Mononuclear cell (primary cell): ENCODE data around the gene XPO1. TPM values are rescaled to one million over a fixed set of nuclear protein-coding genes. Genes with fewer than 3 reads are reported as not detected.
"Not testable (repeated sequence)": the region's sequence is repeated elsewhere in the genome, so short reads cannot be mapped to it uniquely, and the experiment has no call there.

Source experiments
- H3K27me3 ChIP-seq: 2 replicates; pipeline ENCODE4 v1.6.0; 2011; ENCODE audit warnings: low read length, control low read depth; ENCODE audit not compliant: insufficient read depth
- H3K4me1 ChIP-seq: 2 replicates; pipeline ENCODE4 v1.5.1; 2011; ENCODE audit warnings: mild to moderate bottlenecking, low read length, control low read depth; ENCODE audit not compliant: insufficient read depth
- H3K4me3 ChIP-seq: 2 replicates; pipeline ENCODE4 v1.5.1; 2011; ENCODE audit warnings: mild to moderate bottlenecking, low read length, moderate library complexity
- H3K9me3 ChIP-seq: 2 replicates; pipeline ENCODE4 v1.5.1; 2011; ENCODE audit warnings: low read depth, mild to moderate bottlenecking, control low read depth, low read length
- total RNA-seq: library from RNA; depleted of rRNA; stranded (reverse); fragments of >200 nt; gene quantifications from one replicate; pipeline ENCODE4 v1.2.3, GENCODE V29; 2012

The XPO1 gene
- total RNA-seq, 1 donor, result 111 TPM

DNA sequence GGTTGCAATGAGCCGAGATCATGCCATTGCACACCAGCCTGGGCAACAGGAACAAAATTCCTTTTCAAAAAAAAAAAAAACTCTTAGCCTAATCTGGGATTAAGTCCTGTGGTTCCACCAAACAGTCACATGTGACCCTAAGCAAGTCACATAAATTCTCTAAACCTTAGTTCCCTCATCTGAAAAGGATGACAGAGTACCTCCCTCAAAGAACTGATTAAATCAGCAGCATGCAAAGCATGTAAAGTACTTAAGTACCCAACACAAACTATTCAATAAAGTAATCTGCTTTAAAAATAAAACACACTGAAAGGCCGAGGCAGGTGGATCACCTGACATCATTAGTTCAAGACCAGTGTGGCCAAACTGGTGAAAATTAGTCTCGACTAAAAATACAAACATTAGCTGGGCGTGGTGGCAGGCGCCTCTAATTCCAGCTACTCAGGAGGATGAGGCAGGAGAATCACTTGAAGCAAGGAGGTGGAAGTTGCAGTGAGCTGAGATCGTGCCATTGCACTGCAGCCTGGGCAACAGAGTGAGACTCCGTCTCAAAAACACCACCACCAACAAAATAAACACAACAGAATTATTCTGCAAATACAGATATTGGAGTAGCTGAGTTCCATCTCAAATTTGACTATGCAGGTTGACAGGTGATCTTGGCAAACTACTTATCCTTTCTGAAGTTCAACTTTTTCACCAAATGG is 74.2 kb downstream of the XPO1 start:
- Histone ChIP-seq H3K4me3 (no peak overlapping the region), H3K27me3 (no peaks in the 10 kb centered on the region), H3K4me1 (peaks cover 63% of the 10 kb centered on the region), H3K9me3 (no peaks in the 10 kb centered on the region)

DNA sequence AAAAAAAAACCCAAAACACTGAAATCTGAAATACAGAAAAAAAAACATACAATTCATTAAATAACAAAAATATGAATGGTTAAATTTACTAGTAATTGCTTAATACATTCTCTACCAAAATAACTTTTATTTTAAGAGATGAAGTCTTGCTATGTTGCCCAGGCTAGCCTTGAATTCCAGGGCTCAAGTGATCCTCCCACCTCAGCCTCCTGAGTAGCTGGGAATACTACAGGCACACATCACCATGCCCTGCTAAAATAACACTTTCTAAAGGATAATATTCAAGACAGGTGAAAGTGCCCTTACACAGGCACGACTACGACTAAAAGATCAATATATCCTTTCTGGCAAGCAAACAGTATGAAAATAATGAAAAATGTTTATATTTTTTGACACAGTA is 76.8 kb downstream of the XPO1 start:
- H3K27me3 ChIP-seq, result no peaks in the 10 kb centered on the region
- peaks cover 64% of the 10 kb centered on the region for H3K4me1 ChIP-seq
- no peak overlapping the region for H3K4me3 ChIP-seq
- no peaks in the 10 kb centered on the region for H3K9me3 ChIP-seq

DNA sequence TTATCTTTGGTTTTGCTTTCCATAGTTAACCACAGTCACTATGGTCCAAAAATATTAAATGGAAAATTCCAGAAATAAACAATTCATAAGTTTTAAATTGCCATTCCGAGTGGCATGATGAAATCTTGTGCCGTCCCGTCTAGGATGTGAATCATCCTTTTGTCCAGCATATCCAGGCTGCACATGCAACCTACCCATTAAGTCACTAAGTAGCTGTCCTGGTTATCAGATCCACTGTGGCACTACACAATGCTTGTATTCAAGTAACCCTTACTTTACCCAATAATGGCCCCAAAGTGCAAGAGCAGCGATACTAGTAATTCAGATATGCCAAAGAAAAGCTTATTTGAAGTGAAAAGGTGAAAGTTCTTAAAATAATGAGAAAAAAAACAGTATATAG is 78.0 kb downstream of the XPO1 start:
- H3K4me3 ChIP-seq, result no peak overlapping the region
- H3K9me3 ChIP-seq, result no peaks in the 10 kb centered on the region
- H3K27me3 ChIP-seq, result no peaks in the 10 kb centered on the region
- H3K4me1 ChIP-seq, result peaks cover 63% of the 10 kb centered on the region

DNA sequence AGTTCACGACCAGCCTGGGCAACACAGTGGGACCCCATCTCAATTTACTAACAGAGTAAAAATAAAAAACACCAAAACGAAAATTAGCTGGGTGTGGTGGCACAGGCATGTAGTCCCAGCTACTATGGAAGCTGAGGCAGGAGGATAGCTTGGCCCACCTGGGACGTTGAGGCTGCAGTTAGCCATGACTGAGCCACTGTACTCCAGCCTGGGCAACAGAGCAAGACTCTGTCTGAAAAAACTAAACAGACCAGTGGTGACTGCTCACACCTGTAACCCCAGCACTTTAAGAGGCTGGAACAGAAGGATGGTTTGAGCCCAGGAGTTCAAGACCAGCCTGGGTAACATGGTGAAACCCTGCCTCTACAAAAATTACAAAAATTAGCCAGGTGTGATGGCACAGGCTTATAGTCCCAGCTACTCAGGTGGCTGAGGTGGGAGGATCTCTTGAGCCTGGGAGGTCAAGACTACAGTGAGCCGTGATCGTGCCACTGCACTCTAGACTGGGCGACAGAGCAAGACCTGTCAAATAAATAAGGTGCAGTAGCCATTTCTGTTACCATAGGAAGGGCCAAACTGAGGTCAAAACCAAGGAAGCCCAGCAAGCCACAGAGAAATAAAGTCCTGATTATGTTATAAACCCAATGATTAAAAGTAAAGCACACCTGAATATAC is 81.3 kb downstream of the XPO1 start:
- H3K4me1 ChIP-seq, result peaks cover 53% of the 10 kb centered on the region
- H3K4me3 ChIP-seq, result no peak overlapping the region
- no peaks in the 10 kb centered on the region for H3K9me3 ChIP-seq
- H3K27me3 ChIP-seq, result no peaks in the 10 kb centered on the region

DNA sequence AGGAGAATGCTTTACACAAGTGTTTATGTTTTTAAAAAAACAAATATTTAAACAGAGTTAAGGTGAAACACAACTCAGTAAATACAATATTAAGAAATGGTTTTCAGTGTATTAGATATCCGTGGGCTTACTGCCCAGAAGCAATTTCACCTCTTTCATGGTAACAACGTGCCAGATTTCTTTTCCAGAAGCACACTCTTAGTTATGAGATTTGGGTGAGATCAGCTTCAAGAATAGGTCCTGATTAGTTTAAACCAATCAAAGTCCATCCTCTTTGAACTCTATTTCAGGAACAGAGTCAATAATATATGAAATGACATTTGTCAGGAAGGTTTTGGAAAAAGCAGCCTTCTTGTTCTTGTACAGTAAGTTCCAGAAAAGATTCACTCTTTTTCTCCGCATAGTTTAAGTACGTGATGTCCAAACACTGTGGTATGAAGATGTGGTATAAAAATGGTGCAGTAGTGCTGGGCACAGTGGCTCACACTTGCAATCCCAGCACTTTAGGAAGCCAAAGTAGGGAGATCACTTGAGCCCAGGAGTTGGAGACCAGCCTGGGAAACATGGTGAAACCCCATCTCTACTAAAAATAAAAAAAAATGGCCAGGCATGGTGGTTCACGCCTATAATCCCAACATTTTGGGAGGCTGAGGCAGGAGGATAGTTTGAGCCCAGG is 81.9 kb downstream of the XPO1 start:
- peaks cover 53% of the 10 kb centered on the region for H3K4me1 ChIP-seq
- H3K27me3 ChIP-seq, result no peaks in the 10 kb centered on the region
- no peak overlapping the region for H3K4me3 ChIP-seq
- no peaks in the 10 kb centered on the region for H3K9me3 ChIP-seq

DNA sequence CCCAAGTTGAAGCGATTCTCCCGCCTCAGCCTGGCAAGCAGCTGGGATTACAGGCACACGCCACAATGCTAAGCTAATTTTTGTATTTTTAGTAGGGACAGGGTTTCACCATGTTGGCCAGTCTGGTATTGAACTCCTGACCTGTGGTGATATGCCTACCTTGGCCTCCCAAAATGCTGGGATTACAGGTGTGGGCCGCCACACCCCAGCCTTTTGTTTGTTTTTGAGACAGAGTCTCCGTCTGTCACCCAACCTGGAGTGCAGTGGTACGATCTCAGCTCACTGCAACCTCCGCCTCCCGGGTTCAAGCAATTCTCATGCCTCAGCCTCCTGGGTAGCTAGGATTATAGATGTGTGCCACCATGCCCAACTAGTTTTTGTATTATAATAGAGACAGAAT is 83.2 kb downstream of the XPO1 start:
- H3K4me1 ChIP-seq, result peaks cover 50% of the 10 kb centered on the region
- not testable (repeated sequence) for H3K27me3 ChIP-seq, H3K4me3 ChIP-seq, H3K9me3 ChIP-seq

DNA sequence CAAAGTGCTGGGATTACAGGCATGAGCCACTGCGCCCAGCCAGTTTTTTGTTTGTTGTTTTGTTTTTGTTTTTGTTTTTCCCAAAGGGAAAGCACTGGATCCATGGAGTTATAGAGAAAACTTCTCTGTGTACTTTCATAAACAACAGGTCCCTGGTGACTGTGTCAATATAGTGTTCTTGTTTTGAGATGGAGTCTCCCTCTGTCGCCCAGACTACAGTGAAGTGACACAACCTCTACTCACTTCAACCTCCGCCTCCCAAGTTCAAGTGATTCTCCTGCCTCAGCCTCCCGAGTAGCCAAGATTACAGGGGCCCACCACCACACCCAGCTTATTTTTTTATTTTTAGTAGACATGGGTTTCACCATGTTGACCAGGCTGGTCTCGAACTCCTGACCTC is 83.8 kb downstream of the XPO1 start:
- Histone ChIP-seq H3K9me3 (no peaks in the 10 kb centered on the region), H3K27me3 (no peaks in the 10 kb centered on the region), H3K4me1 (peaks cover 47% of the 10 kb centered on the region), H3K4me3 (no peak overlapping the region)

DNA sequence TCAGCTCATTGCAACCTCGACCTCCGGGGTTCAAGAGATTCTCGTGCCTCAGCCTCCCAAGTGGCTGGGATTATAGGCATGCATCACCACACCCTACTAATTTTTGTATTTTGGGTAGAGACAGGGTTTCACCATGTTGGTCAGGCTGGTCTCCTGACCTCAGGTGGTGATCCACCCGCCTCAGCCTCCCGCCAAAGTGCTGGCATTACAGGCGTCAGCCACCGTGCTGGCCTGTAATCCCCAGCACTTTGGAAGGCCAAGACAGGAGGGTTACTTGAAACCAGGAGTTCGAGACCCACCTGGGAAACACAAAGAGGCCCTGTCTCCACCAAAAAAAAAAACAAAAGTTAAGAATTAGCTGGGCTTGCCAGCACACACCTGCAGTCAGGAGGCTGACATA is 85.8 kb downstream of the XPO1 start:
- no peaks in the 10 kb centered on the region for H3K9me3 ChIP-seq
- H3K27me3 ChIP-seq, result no peaks in the 10 kb centered on the region
- peaks cover 31% of the 10 kb centered on the region for H3K4me1 ChIP-seq
- no peak overlapping the region for H3K4me3 ChIP-seq

DNA sequence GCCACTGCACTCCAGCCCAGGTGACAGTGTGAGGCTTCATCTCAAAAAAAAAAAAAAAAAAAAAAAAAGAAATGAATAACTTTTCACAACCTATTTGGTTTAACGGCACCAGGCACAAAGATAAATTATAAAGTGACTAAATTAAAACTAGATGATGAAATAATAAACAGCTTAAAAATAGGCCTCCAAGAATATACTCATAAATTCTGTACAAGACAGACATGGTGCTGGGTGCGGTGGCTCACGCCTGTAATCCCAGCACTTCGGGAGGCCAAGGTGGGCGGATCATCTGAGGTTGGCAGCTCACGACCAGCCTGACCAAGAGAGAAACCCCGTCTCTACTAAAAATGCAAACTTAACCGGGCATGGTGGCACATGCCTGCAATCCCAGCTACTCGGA is 87.0 kb downstream of the XPO1 start:
- H3K27me3 ChIP-seq, result no peaks in the 10 kb centered on the region
- peaks cover 19% of the 10 kb centered on the region for H3K4me1 ChIP-seq
- H3K4me3 ChIP-seq, result no peak overlapping the region
- H3K9me3 ChIP-seq, result no peaks in the 10 kb centered on the region

DNA sequence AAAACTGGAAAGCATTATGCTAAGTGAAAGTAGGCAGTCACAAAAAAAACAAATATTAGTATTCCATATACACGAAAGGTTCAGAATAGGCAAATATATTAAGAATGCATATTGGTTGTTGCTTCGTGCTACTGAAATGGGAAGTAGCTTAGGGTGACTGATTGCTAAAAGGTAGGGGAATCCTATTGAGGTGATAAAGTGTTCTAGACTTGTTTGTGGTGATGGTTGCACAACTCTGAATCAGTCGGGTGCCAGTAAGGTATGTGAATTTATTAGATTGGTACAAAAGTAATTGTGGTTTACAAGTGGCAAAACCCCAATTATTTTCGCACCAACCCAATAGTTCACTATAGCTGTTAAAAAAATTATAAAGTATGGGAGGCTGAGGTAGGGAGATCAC is 88.0 kb downstream of the XPO1 start:
- Histone ChIP-seq H3K27me3 (no peaks in the 10 kb centered on the region), H3K4me1 (peaks cover 22% of the 10 kb centered on the region), H3K9me3 (no peaks in the 10 kb centered on the region), H3K4me3 (no peak overlapping the region)

DNA sequence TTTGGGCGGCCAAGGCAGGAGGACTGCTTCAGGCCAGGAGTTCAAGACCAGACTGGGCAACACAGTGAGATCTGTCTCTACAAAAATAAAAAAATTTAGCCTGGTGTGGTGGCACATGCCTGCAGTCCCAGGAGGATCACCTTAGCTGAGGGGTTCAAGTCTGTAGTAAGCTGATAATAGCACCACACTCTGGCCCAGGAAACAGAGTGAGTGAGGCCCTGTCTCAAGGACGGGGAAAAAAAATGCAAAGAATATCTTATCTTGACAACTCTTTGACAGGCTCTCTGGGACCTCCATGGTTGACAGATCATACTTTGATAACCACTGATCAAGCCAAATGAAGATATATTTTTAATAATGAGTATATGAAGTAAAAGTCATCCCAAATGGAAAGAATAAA is 89.9 kb downstream of the XPO1 start:
- Histone ChIP-seq H3K27me3 (no peaks in the 10 kb centered on the region), H3K4me3 (no peak overlapping the region), H3K4me1 (peaks cover 27% of the 10 kb centered on the region), H3K9me3 (no peaks in the 10 kb centered on the region)

DNA sequence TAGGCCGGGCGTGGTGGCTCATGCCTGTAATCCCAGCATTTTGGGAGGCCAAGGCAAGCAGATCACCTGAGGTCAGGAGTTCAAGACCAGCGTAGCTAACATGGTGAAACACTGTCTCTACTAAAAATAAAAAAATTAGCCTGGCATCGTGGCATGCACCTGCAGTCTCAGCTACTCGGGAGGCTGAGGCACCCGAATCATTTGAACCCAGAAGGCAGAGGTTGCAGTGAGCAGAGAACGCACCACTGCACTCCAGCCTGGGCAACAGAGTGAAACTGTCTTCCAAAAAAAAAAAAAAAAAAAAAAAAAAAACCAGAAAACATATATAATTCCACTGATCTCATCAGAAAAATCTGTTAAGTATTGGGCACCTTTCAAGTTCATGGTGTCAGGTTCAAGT is 91.2 kb downstream of the XPO1 start:
- H3K9me3 ChIP-seq, H3K4me3 ChIP-seq: not testable (repeated sequence)
- peaks cover 26% of the 10 kb centered on the region for H3K4me1 ChIP-seq

DNA sequence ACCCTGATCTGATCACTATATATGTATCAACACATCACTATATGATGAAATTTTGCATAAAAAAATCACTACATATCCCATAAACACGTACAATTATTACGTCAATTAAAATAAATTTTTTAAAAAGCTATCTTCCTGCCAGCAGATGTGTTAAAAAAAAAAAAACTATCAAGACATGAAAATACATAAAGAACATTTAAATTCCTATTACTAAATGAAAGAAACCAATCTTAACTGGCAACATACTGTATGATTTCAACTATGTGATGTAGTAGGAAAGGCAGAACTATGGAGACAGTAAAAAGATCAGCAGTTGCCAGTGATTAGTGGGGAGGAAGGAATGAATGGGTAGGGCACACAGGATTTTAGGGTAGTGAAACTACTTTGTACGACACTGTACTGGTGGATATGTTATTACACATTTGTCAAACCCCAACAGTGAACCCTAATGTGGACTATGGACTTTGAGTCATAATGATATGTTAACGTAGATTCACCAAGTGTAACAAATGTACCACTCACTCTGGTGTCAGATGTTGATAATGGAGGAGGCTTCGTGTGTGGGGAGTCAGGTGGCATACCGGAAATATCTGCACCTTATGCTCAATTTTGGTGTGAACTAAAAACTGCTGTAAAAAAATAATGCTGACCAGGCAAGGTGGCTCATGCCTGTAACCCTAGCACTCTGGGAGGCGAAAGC is 94.7 kb downstream of the XPO1 start:
- H3K9me3 ChIP-seq, result no peaks in the 10 kb centered on the region
- H3K27me3 ChIP-seq, result no peaks in the 10 kb centered on the region
- peaks cover 45% of the 10 kb centered on the region for H3K4me1 ChIP-seq
- no peak overlapping the region for H3K4me3 ChIP-seq

More for the DNA sequence above, 91.2 kb downstream of the XPO1 start:
- H3K27me3 ChIP-seq, result not testable (repeated sequence)

DNA sequence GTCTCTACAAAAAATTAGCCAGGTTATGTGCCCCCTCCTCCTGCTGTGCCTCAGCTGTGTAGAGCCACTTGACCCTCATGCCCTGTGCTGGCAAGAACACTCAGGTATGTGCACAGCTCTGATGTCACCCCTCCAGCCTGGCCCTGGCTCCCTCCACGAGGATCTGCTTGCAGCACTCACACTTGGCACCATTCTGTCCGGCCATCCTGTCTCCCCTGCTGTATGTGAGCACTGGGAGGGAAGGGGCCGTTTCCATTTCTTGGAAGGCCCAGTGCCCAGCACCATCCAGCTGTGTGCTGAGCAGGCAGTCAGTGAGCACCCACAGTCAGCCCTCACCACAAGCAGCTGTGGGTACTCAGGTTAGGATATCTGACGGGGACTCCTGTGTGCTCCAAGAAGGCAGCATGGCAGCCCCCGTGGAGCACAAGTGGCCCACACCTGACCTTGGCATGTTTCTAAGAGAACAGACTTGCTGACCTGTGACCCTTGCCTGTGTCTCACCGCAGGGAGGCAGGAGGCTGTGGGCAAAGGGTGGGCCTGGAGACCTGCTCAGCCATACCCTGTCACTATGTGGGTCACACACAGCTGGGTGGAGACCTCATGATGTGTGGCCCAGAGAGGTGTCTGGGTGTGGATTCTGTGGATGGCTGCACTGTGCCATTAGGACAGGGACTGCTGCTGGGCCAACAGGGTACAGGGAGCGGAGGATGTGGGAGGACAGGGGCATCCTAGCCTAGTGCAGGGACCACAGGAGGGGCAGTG is 98.7 kb downstream of the XPO1 start:
- no peak overlapping the region for H3K4me3 ChIP-seq
- no peaks in the 10 kb centered on the region for H3K27me3 ChIP-seq
- peaks cover 59% of the 10 kb centered on the region for H3K4me1 ChIP-seq
- no peaks in the 10 kb centered on the region for H3K9me3 ChIP-seq

DNA sequence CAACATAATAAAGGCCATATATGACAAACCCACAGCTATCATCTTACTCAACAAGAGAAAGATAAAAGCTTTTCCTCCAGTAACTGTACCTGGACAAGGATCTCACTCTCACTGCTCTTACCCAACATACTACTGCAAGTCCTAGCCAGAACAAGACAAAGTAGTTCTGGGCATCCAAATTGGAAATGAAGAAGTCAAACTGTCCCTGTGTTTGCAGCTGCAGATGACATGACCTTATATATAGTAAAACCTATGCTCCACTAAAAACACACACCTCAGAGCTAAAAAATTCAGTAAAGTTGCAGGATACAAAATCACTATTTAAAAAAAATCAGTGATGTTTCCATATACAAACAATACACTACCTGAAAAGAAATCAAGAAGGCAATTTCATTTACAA is 99.5 kb downstream of the XPO1 start:
- H3K9me3 ChIP-seq, result no peaks in the 10 kb centered on the region
- no peak overlapping the region for H3K4me3 ChIP-seq
- H3K27me3 ChIP-seq, result no peaks in the 10 kb centered on the region
- peaks cover 61% of the 10 kb centered on the region for H3K4me1 ChIP-seq
